ENCODE measurements around the gene PFN1. TPM values are rescaled to one million over a fixed set of nuclear protein-coding genes. Genes with fewer than 3 reads are reported as not detected.

Gene PFN1
- total RNA-seq, 1 donor from 2014 or later, result 1,484 TPM

- Histone ChIP-seq H3K4me3 (ENCODE audit: low read depth, low read length) (peak within 1 kb of the TSS; percentile 48), H3K27me3 (ENCODE audit: control insufficient read depth, insufficient read depth, low read length) (peaks cover 26% of the 10 kb centered on the region), H3K36me3 (ENCODE audit: control insufficient read depth, insufficient read depth, low read length) (no peaks in the 10 kb centered on the region)
- no peak for DNase-seq (ENCODE audit: low read depth)
- no peak for TF ChIP-seq CTCF (IDR thresholded peaks at IDR 0.05; ENCODE audit: insufficient read depth, low read length, poor library complexity, severe bottlenecking)
These were observed 48.7 kb downstream of the PFN1 start, which contains the start of gene C17orf107 for GRCh38 chr17:4899341-4900230. TSS of gene C17orf107 (plus strand) at chr17:4899536. CDS start at chr17:4899763, 227 bp downstream.

- DNase-seq (ENCODE audit: low read depth), result no peak
- H3K36me3 ChIP-seq (ENCODE audit: control insufficient read depth, insufficient read depth, low read length), result no peaks in the 10 kb centered on the region
- peaks cover 26% of the 10 kb centered on the region for H3K27me3 ChIP-seq (ENCODE audit: control insufficient read depth, insufficient read depth, low read length)
- H3K4me3 ChIP-seq (ENCODE audit: low read depth, low read length), result peak overlapping the region; percentile 48
- TF ChIP-seq CTCF (IDR thresholded peaks at IDR 0.05; ENCODE audit: insufficient read depth, low read length, poor library complexity, severe bottlenecking), result no peak
These were observed 49.4 kb downstream of the PFN1 start for GRCh38 chr17:4898927-4899326.

- DNase-seq (ENCODE audit: low read depth), result no peak
- Histone ChIP-seq H3K36me3 (ENCODE audit: control insufficient read depth, insufficient read depth, low read length) (no peaks in the 10 kb centered on the region), H3K4me3 (ENCODE audit: low read depth, low read length) (no peak overlapping the region), H3K27me3 (ENCODE audit: control insufficient read depth, insufficient read depth, low read length) (peaks cover 26% of the 10 kb centered on the region)
- TF ChIP-seq CTCF (IDR thresholded peaks at IDR 0.05; ENCODE audit: insufficient read depth, low read length, poor library complexity, severe bottlenecking), result no peak
These were observed 50.0 kb downstream of the PFN1 start for GRCh38 chr17:4898351-4898750.

- H3K36me3 ChIP-seq (ENCODE audit: control insufficient read depth, insufficient read depth, low read length), result no peaks in the 10 kb centered on the region
- DNase-seq (ENCODE audit: low read depth), result no peak
- H3K27me3 ChIP-seq (ENCODE audit: control insufficient read depth, insufficient read depth, low read length), result peaks cover 26% of the 10 kb centered on the region
- no peak overlapping the region for H3K4me3 ChIP-seq (ENCODE audit: low read depth, low read length)
- TF ChIP-seq CTCF (IDR thresholded peaks at IDR 0.05; ENCODE audit: insufficient read depth, low read length, poor library complexity, severe bottlenecking), result no peak
These were observed 50.5 kb downstream of the PFN1 start for GRCh38 chr17:4897785-4898184.

- Histone ChIP-seq H3K4me3 (ENCODE audit: low read depth, low read length) (no peak overlapping the region), H3K27me3 (ENCODE audit: control insufficient read depth, insufficient read depth, low read length) (peaks cover 26% of the 10 kb centered on the region), H3K36me3 (ENCODE audit: control insufficient read depth, insufficient read depth, low read length) (no peaks in the 10 kb centered on the region)
- no peak for TF ChIP-seq CTCF (IDR thresholded peaks at IDR 0.05; ENCODE audit: insufficient read depth, low read length, poor library complexity, severe bottlenecking)
- DNase-seq (ENCODE audit: low read depth), result no peak
These were observed 51.1 kb downstream of the PFN1 start for GRCh38 chr17:4897198-4897687.
